Thyroid gland (tissue), 4 donors: ENCODE results near the gene RIC3. TPM values are rescaled to one million over a fixed set of nuclear protein-coding genes. Genes with fewer than 3 reads are reported as not detected.
A peak's percentile ranks its signal among the peaks of the same experiment; 100 is the strongest.

ENCODE experiments used
- DNase-seq, 2 donors: peaks; one replicate each; pipeline ENCODE4 v3.0.0-alpha.2; 2019
- H3K27ac ChIP-seq, 3 donors: fragments of 200-600 bp; sonication (generic); 1 replicate in 2 of 3; 2 replicates in 1 of 3; pipeline ENCODE4 v1.5.1; 2016 to 2019; ENCODE audit warnings: mild to moderate bottlenecking in 1 of 3, moderate library complexity in 1 of 3
- H3K27me3 ChIP-seq: fragments of 200-600 bp; sonication (generic); one replicate; pipeline ENCODE4 v1.5.1; 2019
- H3K36me3 ChIP-seq, 2 donors: fragments of 200-600 bp; sonication (generic); one replicate each; pipeline ENCODE4 v1.5.1; 2016 to 2019
- H3K4me1 ChIP-seq, 2 donors: fragments of 200-600 bp; sonication (generic); one replicate each; pipeline ENCODE4 v1.5.1; 2017 to 2019
- H3K4me3 ChIP-seq, 3 donors: fragments of 200-600 bp; sonication (generic); replicated peaks in 1 of 3; 1 replicate in 2 of 3; 2 replicates in 1 of 3; pipeline ENCODE4 v1.5.1; 2016; ENCODE audit warnings: mild to moderate bottlenecking in 1 of 3
- H3K9me3 ChIP-seq: fragments of 200-600 bp; sonication (generic); one replicate; pipeline ENCODE4 v1.5.1; 2017
- POLR2A ChIP-seq, 2 donors: fragments of 450-650 bp; IDR thresholded peaks; one replicate each; pipeline ENCODE4 v1.6.1; 2017; ENCODE audit warnings: antibody characterized with exemption in 2 of 2, mild to moderate bottlenecking in 2 of 2, moderate library complexity in 1 of 2
- WGBS, 2 donors: methylation state at CpG; one replicate each; pipeline ENCODE4 v1.1.5; 2017; 5-methylcytosine and 5-hydroxymethylcytosine counted together
- intact Hi-C: fragments of 100-400 bp; cut with DNase I; formaldehyde crosslinking; loops from one replicate; pipeline ENCODE4 v1.15.1; 2023
- total RNA-seq, 4 donors: library from RNA; depleted of rRNA; stranded (reverse); fragments of >200 nt; gene quantifications; one replicate each; pipeline ENCODE4 v1.2.3, GENCODE V29; 2016
- TF ChIP-seq, protein P1 (sequence below), 6 experiments: fragments of 200-600 bp in 3 of 6; fragments of 450-650 bp in 3 of 6; sonication (generic) in 3 of 6; IDR thresholded peaks; one replicate each; pipeline ENCODE4 v1.5.1; 2016 to 2019; ENCODE audit warnings: antibody characterized with exemption in 6 of 6, mild to moderate bottlenecking in 2 of 6, inconsistent platforms in 1 of 6, moderate library complexity in 1 of 6

The RIC3 gene
- total RNA-seq, 4 donors from 2014 or later: 38.2 to 96.9 (median 46.9) TPM

- whole genome bisulfite sequencing, 2 donors: 78 to 83% methylated on average over 18 of the region's 18 CpGs
- Histone ChIP-seq H3K27ac (no peak overlapping the region), H3K36me3 (no peaks in the 10 kb centered on the region), H3K4me1 (peaks cover 20 to 36% of the 10 kb centered on the region in 2 donors), H3K9me3 (no peaks in the 10 kb centered on the region), H3K27me3 (no peaks in the 10 kb centered on the region), H3K4me3 (no peak overlapping the region)
- DNase-seq: no peak
- intact Hi-C loops: loop anchor here (5.0 kb wide), 1 partner anchor 40 kb away; no protein-coding TSS in a partner anchor
- no peak for TF ChIP-seq POLR2A (IDR thresholded peaks at IDR 0.05)
- TF ChIP-seq, protein P1, sequence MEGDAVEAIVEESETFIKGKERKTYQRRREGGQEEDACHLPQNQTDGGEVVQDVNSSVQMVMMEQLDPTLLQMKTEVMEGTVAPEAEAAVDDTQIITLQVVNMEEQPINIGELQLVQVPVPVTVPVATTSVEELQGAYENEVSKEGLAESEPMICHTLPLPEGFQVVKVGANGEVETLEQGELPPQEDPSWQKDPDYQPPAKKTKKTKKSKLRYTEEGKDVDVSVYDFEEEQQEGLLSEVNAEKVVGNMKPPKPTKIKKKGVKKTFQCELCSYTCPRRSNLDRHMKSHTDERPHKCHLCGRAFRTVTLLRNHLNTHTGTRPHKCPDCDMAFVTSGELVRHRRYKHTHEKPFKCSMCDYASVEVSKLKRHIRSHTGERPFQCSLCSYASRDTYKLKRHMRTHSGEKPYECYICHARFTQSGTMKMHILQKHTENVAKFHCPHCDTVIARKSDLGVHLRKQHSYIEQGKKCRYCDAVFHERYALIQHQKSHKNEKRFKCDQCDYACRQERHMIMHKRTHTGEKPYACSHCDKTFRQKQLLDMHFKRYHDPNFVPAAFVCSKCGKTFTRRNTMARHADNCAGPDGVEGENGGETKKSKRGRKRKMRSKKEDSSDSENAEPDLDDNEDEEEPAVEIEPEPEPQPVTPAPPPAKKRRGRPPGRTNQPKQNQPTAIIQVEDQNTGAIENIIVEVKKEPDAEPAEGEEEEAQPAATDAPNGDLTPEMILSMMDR (IDR thresholded peaks at IDR 0.05): no peak
Measured at GRCh38 chr11:8071616-8072581, 96.9 kb downstream of the RIC3 start.

DNA sequence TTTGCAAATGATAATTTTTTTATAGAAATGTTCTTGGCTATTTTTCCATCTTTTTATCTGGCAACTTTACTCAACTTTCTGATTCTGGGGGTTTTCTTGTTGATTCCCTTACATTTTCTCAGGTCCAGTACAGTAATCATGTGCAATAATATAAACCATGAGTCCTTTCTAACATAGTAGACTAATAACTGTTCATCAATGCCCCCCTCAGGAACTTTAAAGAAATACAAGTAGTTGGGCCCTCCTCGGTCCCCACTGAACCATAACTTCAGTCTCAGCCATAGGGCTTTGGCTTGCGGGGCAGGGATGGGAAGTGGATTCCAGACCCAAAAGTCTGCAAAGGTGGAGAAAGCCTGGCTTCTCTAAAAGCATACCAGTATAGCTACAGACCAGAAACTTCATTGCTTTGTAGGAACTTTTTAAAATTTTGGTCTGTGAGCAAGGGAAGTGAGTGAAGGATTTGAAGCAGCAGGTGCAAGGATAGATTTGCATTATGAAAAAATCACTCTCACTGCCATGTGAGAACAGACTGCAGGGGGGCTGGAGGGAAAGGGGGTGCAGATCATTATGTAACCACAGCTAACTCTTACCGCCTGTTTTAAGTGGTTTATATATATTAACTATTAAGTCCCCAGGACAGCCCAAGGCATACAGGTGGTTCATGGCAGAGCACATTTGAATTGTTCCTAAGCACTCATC lies 98.3 kb downstream of the RIC3 start:
- no peaks in the 10 kb centered on the region for H3K36me3 ChIP-seq
- H3K27me3 ChIP-seq: no peaks in the 10 kb centered on the region
- H3K4me3 ChIP-seq: no peak overlapping the region
- H3K27ac ChIP-seq: peak overlapping the region in 2 of 3 donors; percentile 91 to 99
- TF ChIP-seq POLR2A (IDR thresholded peaks at IDR 0.05): no peak
- TF ChIP-seq, protein P1 (IDR thresholded peaks at IDR 0.05): peak; percentile 12 to 67 (median 54)
- 24 to 34% methylated on average over 3 of the region's 3 CpGs for WGBS, 2 donors
- H3K9me3 ChIP-seq: no peaks in the 10 kb centered on the region
- peaks cover 20 to 49% of the 10 kb centered on the region in 2 donors for H3K4me1 ChIP-seq
- intact Hi-C loops: loop anchor here (5.0 kb wide), 1 partner anchor 38 kb away; no protein-coding TSS in a partner anchor
- peak; percentile 32 to 41 for DNase-seq

DNA sequence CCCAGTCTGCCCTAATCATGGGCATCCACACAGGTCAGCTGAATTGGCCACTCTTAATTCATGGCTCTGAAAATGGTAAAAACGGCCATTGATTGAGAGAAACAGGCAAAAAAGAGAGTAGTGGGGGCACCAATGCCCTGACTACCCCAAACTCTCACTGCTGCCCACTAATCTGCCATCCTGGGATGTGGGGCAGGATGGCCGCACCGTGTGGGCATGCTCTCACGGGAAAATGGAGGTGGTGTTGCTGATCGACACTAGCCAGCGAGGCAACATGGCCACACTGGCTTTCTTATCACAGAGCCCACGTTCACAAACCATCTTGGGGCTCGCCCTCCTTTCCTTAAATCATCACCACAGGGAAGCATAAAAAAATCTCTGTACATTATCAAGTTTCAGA lies 99.1 kb downstream of the RIC3 start:
- DNase-seq: no peak
- Histone ChIP-seq H3K27ac (peak overlapping the region; percentile 91 to 99 (median 98)), H3K36me3 (no peaks in the 10 kb centered on the region), H3K9me3 (no peaks in the 10 kb centered on the region), H3K4me1 (peaks cover 20 to 53% of the 10 kb centered on the region in 2 donors), H3K4me3 (no peak overlapping the region), H3K27me3 (no peaks in the 10 kb centered on the region)
- intact Hi-C loops: loop anchor here (5.0 kb wide), 1 partner anchor 37 kb away; no protein-coding TSS in a partner anchor
- TF ChIP-seq, protein P1 (IDR thresholded peaks at IDR 0.05): no peak
- TF ChIP-seq POLR2A (IDR thresholded peaks at IDR 0.05): no peak
- WGBS, 2 donors: 83 to 91% methylated on average over 8 of the region's 8 CpGs

DNA sequence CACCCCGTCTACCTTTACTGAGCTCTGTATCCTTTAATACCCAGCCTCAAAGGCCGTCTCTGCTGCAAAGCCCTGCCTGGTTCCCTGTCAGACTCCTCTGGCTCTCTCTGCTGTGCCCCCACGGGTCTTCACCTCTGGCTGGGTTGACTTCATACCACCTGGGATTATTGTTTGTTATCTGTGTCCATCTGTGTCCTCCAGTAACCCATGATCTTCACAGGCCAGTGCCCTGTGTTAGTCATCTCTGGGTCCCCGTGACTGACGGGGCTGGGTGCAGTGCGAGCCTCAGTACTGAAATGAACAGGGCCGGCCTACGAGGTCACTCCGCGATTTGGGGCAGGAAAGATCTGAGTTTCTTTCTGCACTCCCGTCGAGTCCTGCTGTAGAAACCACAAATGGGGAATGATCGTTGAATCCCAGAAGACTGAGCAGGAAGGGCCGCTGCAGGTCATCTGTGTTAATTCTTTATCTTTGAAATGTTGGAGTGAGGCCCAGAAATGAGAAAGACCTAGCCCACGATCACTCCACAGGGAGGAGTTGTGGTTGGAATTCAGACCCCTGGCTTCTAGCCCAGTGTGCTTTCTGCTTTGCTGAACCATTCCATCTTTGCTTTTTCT lies 100.1 kb downstream of the RIC3 start:
- H3K27me3 ChIP-seq: no peaks in the 10 kb centered on the region
- H3K4me1 ChIP-seq: peaks cover 23 to 64% of the 10 kb centered on the region in 2 donors
- TF ChIP-seq, protein P1 (IDR thresholded peaks at IDR 0.05): peak in 1 of 6 experiments; percentile 4
- peak in 1 of 2 donors; percentile 56 for TF ChIP-seq POLR2A (IDR thresholded peaks at IDR 0.05)
- no peaks in the 10 kb centered on the region for H3K36me3 ChIP-seq
- DNase-seq: peak; percentile 89 to 92
- intact Hi-C loops: no loop called here
- no peak overlapping the region for H3K4me3 ChIP-seq
- H3K27ac ChIP-seq: peak overlapping the region; percentile 91 to 99 (median 98)
- no peaks in the 10 kb centered on the region for H3K9me3 ChIP-seq
- WGBS, 2 donors: 8 to 13% methylated on average over 11 to 15 of the region's 15 CpGs
